Endodermal cell (in vitro differentiated cells): ENCODE results near the gene STK39. TPM values are rescaled to one million over a fixed set of nuclear protein-coding genes. Genes with fewer than 3 reads are reported as not detected.
A peak's percentile ranks its signal among the peaks of the same experiment; 100 is the strongest.

Source experiments
- DNase-seq: peaks from one replicate; pipeline ENCODE4 v3.0.0-alpha.2; 2017
- H3K27ac ChIP-seq: 2 replicates; pipeline ENCODE4 v1.5.1; 2013; ENCODE audit warnings: mild to moderate bottlenecking, low read depth, low read length, moderate library complexity
- H3K27me3 ChIP-seq: 2 replicates; pipeline ENCODE4 v1.6.1; 2013; ENCODE audit warnings: mild to moderate bottlenecking, low read length, moderate library complexity; ENCODE audit not compliant: insufficient read depth, control insufficient read depth, poor library complexity, severe bottlenecking
- H3K36me3 ChIP-seq: 2 replicates; pipeline ENCODE4 v1.7.0; 2013; ENCODE audit warnings: mild to moderate bottlenecking, low read length, moderate library complexity; ENCODE audit not compliant: control insufficient read depth, insufficient read depth
- H3K4me1 ChIP-seq: one replicate; pipeline ENCODE4 v1.7.0; 2013; ENCODE audit warnings: low read length; ENCODE audit not compliant: control insufficient read depth, insufficient read depth
- H3K4me3 ChIP-seq: 2 replicates; pipeline ENCODE4 v1.5.1; 2013; ENCODE audit warnings: mild to moderate bottlenecking, low read length, moderate library complexity
- H3K9ac ChIP-seq: 2 replicates; pipeline ENCODE4 v1.6.1; 2013; ENCODE audit warnings: mild to moderate bottlenecking, low read length, moderate library complexity; ENCODE audit not compliant: poor library complexity, severe bottlenecking; ENCODE audit errors: extremely low read depth
- H3K9me3 ChIP-seq: 2 replicates; pipeline ENCODE4 v1.6.1; 2013; ENCODE audit warnings: mild to moderate bottlenecking, low read length, moderate library complexity; ENCODE audit not compliant: control insufficient read depth
- H3K27ac Mint-ChIP-seq: 2 replicates; pipeline ENCODE4 v1.8.0; 2020; ENCODE audit warnings: mixed read lengths
- H3K27me3 Mint-ChIP-seq: 2 replicates; pipeline ENCODE4 v1.8.0; 2021; ENCODE audit warnings: mild to moderate bottlenecking, mixed read lengths; ENCODE audit not compliant: insufficient read depth
- H3K36me3 Mint-ChIP-seq: 2 replicates; pipeline ENCODE4 v1.8.0; 2020; ENCODE audit warnings: low read depth, mixed read lengths
- H3K4me1 Mint-ChIP-seq: 2 replicates; pipeline ENCODE4 v1.8.0; 2020; ENCODE audit warnings: mixed read lengths
- H3K4me3 Mint-ChIP-seq: 2 replicates; pipeline ENCODE4 v1.8.0; 2020; ENCODE audit warnings: mild to moderate bottlenecking, moderate library complexity, mixed read lengths
- H3K9me3 Mint-ChIP-seq: 2 replicates; pipeline ENCODE4 v1.8.0; 2020; ENCODE audit warnings: mild to moderate bottlenecking, mixed read lengths
- WGBS, 2 experiments: methylation state at CpG; one replicate each; pipeline versions ENCODE4 v1.1.5 to v1.1.7; 2013; ENCODE audit warnings: missing lambda C conversion rate in 2 of 2, mixed read lengths in 1 of 2; ENCODE audit not compliant: insufficient coverage in 1 of 2, insufficient read length in 1 of 2; 5-methylcytosine and 5-hydroxymethylcytosine counted together
- total RNA-seq, 2 donors: library from RNA; stranded (reverse); fragmentation: NEBNext Ultra II Directional in 1 of 2; extraction: Animal tissue kit (Norgen Biotek cat#: 25700) in 1 of 2; gene quantifications; 2 replicates in 1 of 2; 3 replicates in 1 of 2; pipeline ENCODE4 v1.2.1, GENCODE V29; 2021
- TF ChIP-seq, protein P1 (sequence below): fragments of 200-600 bp; sonication (generic); conservative IDR thresholded peaks from 2 replicates; pipeline ENCODE4 v1.5.0; 2021; ENCODE audit warnings: antibody characterized with exemption, mild to moderate bottlenecking

STK39 gene
- total RNA-seq, 2 donors from 2014 or later, result 22.3 to 31.5 TPM

- no peaks in the 10 kb centered on the region for H3K9me3 Mint-ChIP-seq
Observed at GRCh38 chr2:168024459-168024858, 222.9 kb downstream of the STK39 start.

GRCh38 chr2:168021800-168022587 is 225.4 kb downstream of the STK39 start:
- Histone ChIP-seq H3K9me3 (no peaks in the 10 kb centered on the region), H3K9ac (no peak overlapping the region)
- TF ChIP-seq, protein P1, sequence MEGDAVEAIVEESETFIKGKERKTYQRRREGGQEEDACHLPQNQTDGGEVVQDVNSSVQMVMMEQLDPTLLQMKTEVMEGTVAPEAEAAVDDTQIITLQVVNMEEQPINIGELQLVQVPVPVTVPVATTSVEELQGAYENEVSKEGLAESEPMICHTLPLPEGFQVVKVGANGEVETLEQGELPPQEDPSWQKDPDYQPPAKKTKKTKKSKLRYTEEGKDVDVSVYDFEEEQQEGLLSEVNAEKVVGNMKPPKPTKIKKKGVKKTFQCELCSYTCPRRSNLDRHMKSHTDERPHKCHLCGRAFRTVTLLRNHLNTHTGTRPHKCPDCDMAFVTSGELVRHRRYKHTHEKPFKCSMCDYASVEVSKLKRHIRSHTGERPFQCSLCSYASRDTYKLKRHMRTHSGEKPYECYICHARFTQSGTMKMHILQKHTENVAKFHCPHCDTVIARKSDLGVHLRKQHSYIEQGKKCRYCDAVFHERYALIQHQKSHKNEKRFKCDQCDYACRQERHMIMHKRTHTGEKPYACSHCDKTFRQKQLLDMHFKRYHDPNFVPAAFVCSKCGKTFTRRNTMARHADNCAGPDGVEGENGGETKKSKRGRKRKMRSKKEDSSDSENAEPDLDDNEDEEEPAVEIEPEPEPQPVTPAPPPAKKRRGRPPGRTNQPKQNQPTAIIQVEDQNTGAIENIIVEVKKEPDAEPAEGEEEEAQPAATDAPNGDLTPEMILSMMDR, result no peak

More at GRCh38 chr2:168024459-168024858, 222.9 kb downstream of the STK39 start:
- Mint-ChIP-seq H3K36me3 (no peaks in the 10 kb centered on the region), H3K27me3 (no peaks in the 10 kb centered on the region), H3K27ac (no peak overlapping the region), H3K4me3 (no peak overlapping the region), H3K4me1 (no peaks in the 10 kb centered on the region)
- WGBS, 2 experiments, result 96 to 98% methylated on average over 3 to 4 of the region's 4 CpGs
- no peak overlapping the region for H3K27ac ChIP-seq
- TF ChIP-seq, protein P1, result no peak
- no peaks in the 10 kb centered on the region for H3K4me1 ChIP-seq
- no peak overlapping the region for H3K4me3 ChIP-seq
- DNase-seq, result no peak
- no peaks in the 10 kb centered on the region for H3K27me3 ChIP-seq
- H3K9ac ChIP-seq, result no peak overlapping the region
- H3K9me3 ChIP-seq, result no peaks in the 10 kb centered on the region
- H3K36me3 ChIP-seq, result no peaks in the 10 kb centered on the region

DNA sequence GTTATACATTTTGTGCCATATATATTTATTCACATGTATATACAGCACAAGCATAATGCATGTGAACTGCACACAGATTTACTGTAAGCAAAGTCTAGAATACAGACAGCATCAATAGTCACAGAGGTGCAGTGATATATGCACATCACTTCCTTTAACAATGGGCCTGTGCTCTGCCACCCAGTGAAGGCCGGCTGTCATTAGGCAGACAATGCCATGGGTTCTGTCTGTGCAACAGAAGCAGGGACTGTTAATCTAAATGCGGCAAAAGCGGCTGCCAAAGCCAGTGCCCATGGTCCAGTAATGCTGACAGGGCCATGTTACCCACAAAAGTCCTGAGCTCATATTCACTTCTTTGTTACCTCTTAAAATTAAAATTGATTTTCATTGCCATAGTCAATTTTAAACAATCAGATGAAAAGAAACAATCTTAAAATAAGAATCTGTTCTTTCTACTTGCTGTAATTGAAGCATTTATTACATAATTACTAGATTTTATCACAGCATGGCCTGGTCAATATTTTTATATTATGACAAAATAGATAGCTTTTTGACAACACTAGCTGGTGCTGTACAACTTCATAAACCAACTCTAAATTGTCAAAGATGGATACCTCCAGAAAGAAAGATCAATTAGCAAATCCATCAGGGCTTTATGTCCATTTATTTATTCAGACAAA is 232.0 kb downstream of the STK39 start:
- H3K36me3 ChIP-seq, result no peaks in the 10 kb centered on the region
- TF ChIP-seq, protein P1, result no peak
- no peak overlapping the region for H3K4me3 ChIP-seq
- DNase-seq, result no peak
- no peak overlapping the region for H3K9ac ChIP-seq
- Mint-ChIP-seq H3K4me3 (no peak overlapping the region), H3K36me3 (peaks cover 4% of the 10 kb centered on the region), H3K4me1 (no peaks in the 10 kb centered on the region), H3K27me3 (no peaks in the 10 kb centered on the region), H3K9me3 (no peaks in the 10 kb centered on the region), H3K27ac (no peak overlapping the region)
- H3K4me1 ChIP-seq, result no peaks in the 10 kb centered on the region
- 91 to 92% methylated on average over 2 to 3 of the region's 3 CpGs for WGBS, 2 experiments
- peak overlapping the region; percentile 38 for H3K27ac ChIP-seq
- H3K9me3 ChIP-seq, result no peaks in the 10 kb centered on the region
- no peaks in the 10 kb centered on the region for H3K27me3 ChIP-seq

More at GRCh38 chr2:168021800-168022587, 225.4 kb downstream of the STK39 start:
- Mint-ChIP-seq H3K36me3 (no peaks in the 10 kb centered on the region), H3K4me1 (no peaks in the 10 kb centered on the region), H3K4me3 (no peak overlapping the region), H3K27me3 (no peaks in the 10 kb centered on the region), H3K9me3 (no peaks in the 10 kb centered on the region), H3K27ac (no peak overlapping the region)
- Histone ChIP-seq H3K27ac (no peak overlapping the region), H3K36me3 (no peaks in the 10 kb centered on the region), H3K4me1 (no peaks in the 10 kb centered on the region), H3K27me3 (no peaks in the 10 kb centered on the region), H3K4me3 (no peak overlapping the region)
- DNase-seq, result no peak
